ENCODE data around the gene TAF6.

TAF6 gene

GRCh38 chr7:100091411-100092181 is 27.6 kb downstream of the TAF6 start:
- DNase-seq, result no peak

GRCh38 chr7:100090527-100091410 is 28.4 kb downstream of the TAF6 start:
- no peak for DNase-seq

GRCh38 chr7:100089458-100090196 is 29.5 kb downstream of the TAF6 start:
- DNase-seq, result no peak

GRCh38 chr7:100088621-100089457 is 30.3 kb downstream of the TAF6 start, which contains the start of gene COPS6:
Gene COPS6 (plus strand): TSS chr7:100088969. CDS start chr7:100088991, 22 bp downstream.
- DNase-seq, result peak; percentile 89

GRCh38 chr7:100088095-100088620 is 31.0 kb downstream of the TAF6 start:
- no peak for DNase-seq

- no peak for DNase-seq
Measured at GRCh38 chr7:100087055-100087750, 32.0 kb downstream of the TAF6 start.

- no peak for DNase-seq
Measured at GRCh38 chr7:100085515-100085914, 33.6 kb downstream of the TAF6 start.

- no peak for DNase-seq
Measured at GRCh38 chr7:100082978-100083377, 36.2 kb downstream of the TAF6 start.

- DNase-seq, result peak; percentile 98
Measured at GRCh38 chr7:100081535-100082102, 37.5 kb downstream of the TAF6 start, which contains the start of gene ZNF3. Gene ZNF3 (minus strand): TSS chr7:100081723. CDS start chr7:100077357, 4,366 bp downstream.

GRCh38 chr7:100080907-100081534 is 38.1 kb downstream of the TAF6 start:
- DNase-seq, result no peak

GRCh38 chr7:100079024-100079560 is 40.1 kb downstream of the TAF6 start:
- no peak for DNase-seq

- DNase-seq, result no peak
Measured at GRCh38 chr7:100077205-100077604, 42.0 kb downstream of the TAF6 start.

GRCh38 chr7:100075418-100075817 is 43.7 kb downstream of the TAF6 start:
- no peak for DNase-seq

GRCh38 chr7:100074841-100075240 is 44.3 kb downstream of the TAF6 start:
- no peak for DNase-seq

GRCh38 chr7:100072462-100072861 is 46.7 kb downstream of the TAF6 start:
- DNase-seq, result no peak

- no peak for DNase-seq
Measured at GRCh38 chr7:100071018-100071723, 48.0 kb downstream of the TAF6 start.

GRCh38 chr7:100069991-100070390 is 49.2 kb downstream of the TAF6 start:
- DNase-seq, result no peak

- DNase-seq, result no peak
Measured at GRCh38 chr7:100066953-100067352, 52.2 kb downstream of the TAF6 start.

- DNase-seq, result no peak
Measured at GRCh38 chr7:100065452-100066186, 53.5 kb downstream of the TAF6 start.
